Activated CD4-positive, alpha-beta memory T cell treated with anti-CD3 and anti-CD28 coated beads, Interleukin-2, amount 10 ng/mL, durations not matched to agents 7 days and 5 days (primary cell): Measurements from ENCODE around the gene HMOX2. TPM values are rescaled to one million over a fixed set of nuclear protein-coding genes. Genes with fewer than 3 reads are reported as not detected.

Experiments
- CTCF ChIA-PET: fragments of 350-600 bp; sonication (Branson Sonifier 250); formaldehyde crosslinking; loops from one replicate; lab custom pipeline; 2021; ENCODE audit warnings: antibody characterized with exemption, inconsistent platforms; lab: Charles Lee
- POLR2A ChIA-PET: fragments of 350-600 bp; sonication (Branson Sonifier 250); formaldehyde crosslinking; loops from one replicate; lab custom pipeline; 2021; ENCODE audit warnings: antibody characterized with exemption; lab: Charles Lee
- DNase-seq: peaks from one replicate; pipeline ENCODE4 v3.0.0-alpha.2; 2020
- H3K27ac Mint-ChIP-seq: one replicate; pipeline ENCODE4 v1.8.0; 2021; ENCODE audit warnings: mild to moderate bottlenecking, mixed read lengths
- H3K27me3 Mint-ChIP-seq: one replicate; pipeline ENCODE4 v1.8.0; 2021; ENCODE audit warnings: mixed read lengths
- H3K36me3 Mint-ChIP-seq: one replicate; pipeline ENCODE4 v1.8.0; 2021; ENCODE audit warnings: low read depth, mixed read lengths
- H3K4me1 Mint-ChIP-seq: one replicate; pipeline ENCODE4 v1.8.0; 2021; ENCODE audit warnings: mixed read lengths
- H3K4me3 Mint-ChIP-seq: one replicate; pipeline ENCODE4 v1.8.0; 2021; ENCODE audit warnings: mild to moderate bottlenecking, mixed read lengths
- H3K9me3 Mint-ChIP-seq: one replicate; pipeline ENCODE4 v1.8.0; 2021; ENCODE audit warnings: mixed read lengths
- total RNA-seq, 2 experiments: library from RNA; stranded (reverse); gene quantifications; one replicate each; pipeline ENCODE4 v1.2.3, GENCODE V29; 2021

Gene HMOX2
- total RNA-seq, 2 experiments from 2014 or later = 77.4 to 83.4 TPM

DNA sequence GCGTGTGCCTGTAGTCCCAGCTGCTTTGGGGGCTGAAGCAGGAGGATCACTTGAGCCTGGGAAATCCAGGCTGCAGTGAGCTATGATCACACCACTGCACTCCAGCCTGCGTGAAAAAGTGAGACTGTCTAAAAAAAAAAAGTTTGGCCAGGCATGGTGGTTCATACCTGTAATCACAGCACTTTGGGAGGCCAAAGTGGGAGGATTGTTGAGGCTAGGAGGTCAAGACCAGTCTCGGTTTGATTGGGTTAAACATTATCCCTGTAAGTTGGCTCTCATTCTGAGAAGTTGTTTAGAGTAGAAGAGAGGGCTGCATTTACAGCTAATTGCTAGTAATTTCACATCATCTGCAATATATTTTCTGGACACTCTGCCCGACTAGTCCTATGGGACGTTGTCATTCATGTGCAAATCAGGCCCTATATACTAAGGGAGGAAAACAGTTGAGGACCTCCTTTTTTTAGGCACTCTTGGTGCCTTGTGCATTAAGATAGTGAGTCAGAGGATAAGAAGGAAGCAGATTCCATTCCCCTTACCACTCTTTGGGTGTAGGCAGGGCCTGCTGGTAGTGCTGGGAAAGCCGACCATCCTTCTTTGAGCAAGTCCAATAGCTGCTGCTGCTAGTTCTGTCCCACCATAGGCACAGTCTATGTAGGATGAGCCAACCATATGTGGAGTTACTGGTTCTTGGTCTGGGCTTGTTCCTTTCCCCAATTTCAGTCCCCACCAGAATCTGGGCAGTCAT is 18.7 kb downstream of the HMOX2 start:
- POLR2A ChIA-PET = interaction anchor here (3.3 kb wide), 1 partner anchor 11 kb away, joined by 13 read pairs; no protein-coding TSS in a partner anchor
- H3K4me1 Mint-ChIP-seq = peaks cover 55% of the 10 kb centered on the region

DNA sequence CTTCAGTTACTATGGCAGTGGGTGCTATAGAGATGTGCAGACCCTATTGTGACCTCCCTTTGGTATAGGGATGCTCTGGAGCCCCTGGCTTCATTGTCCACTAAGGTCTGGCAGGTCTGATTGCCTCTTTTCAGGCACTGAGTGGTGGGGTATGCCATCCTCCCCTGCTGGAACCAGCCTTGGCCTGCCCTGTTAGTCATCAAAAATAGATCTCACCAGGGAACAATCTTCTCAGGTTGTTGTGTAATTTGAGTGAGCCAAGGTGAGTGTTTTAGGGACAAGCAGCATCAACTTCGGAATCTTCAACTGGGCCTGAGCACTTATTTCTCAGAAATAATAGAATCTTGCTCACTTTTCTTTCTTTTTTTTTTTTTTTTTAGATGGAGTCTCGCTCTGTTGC is 19.6 kb downstream of the HMOX2 start:
- no peak for DNase-seq
- Mint-ChIP-seq H3K9me3 (no peaks in the 10 kb centered on the region), H3K27ac (no peak overlapping the region), H3K4me3 (no peak overlapping the region), H3K27me3 (no peaks in the 10 kb centered on the region), H3K36me3 (peaks cover 37% of the 10 kb centered on the region), H3K4me1 (peaks cover 53% of the 10 kb centered on the region)
- CTCF ChIA-PET = interaction anchor here (1.9 kb wide), 1 partner anchor 10 kb away, joined by 6 read pairs; no protein-coding TSS in a partner anchor
- POLR2A ChIA-PET = no interaction called here

More for the DNA sequence above, 18.7 kb downstream of the HMOX2 start:
- H3K36me3 Mint-ChIP-seq = peaks cover 44% of the 10 kb centered on the region
- H3K27ac Mint-ChIP-seq = no peak overlapping the region
- no peak for DNase-seq
- CTCF ChIA-PET = interaction anchor here (1.0 kb wide), 2 partner anchors 11 to 16 kb away, joined by 3 to 4 read pairs; no protein-coding TSS in a partner anchor
- H3K9me3 Mint-ChIP-seq = no peaks in the 10 kb centered on the region
- H3K4me3 Mint-ChIP-seq = no peak overlapping the region
- H3K27me3 Mint-ChIP-seq = no peaks in the 10 kb centered on the region

DNA sequence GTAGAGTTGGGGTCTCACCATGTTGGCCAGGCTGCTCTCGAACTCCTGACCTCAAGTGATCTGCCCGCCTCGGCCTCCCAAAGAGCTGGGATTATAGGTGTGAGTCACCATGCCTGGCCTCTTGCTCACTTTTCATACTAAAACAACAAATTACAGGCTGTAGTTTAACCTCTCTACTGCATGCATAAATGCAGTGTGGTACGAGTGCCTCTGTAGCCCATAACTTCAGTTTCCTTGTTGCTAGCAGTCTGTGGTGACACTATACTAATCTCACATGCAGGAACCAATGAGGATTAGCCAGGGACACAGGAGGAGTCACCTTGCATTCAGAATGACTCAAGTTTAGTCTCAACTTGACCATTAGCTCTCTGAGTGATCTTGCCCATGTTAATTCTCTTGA is 20.1 kb downstream of the HMOX2 start:
- H3K36me3 Mint-ChIP-seq = peaks cover 35% of the 10 kb centered on the region
- no peak overlapping the region for H3K4me3 Mint-ChIP-seq
- POLR2A ChIA-PET = interaction anchor here (1.0 kb wide), 1 partner anchor 9 kb away, joined by 4 read pairs; no protein-coding TSS in a partner anchor
- H3K27ac Mint-ChIP-seq = no peak overlapping the region
- CTCF ChIA-PET = interaction anchor here (1.9 kb wide), 1 partner anchor 9 kb away, joined by 6 read pairs; no protein-coding TSS in a partner anchor
- H3K27me3 Mint-ChIP-seq = no peaks in the 10 kb centered on the region
- no peak for DNase-seq
- peaks cover 53% of the 10 kb centered on the region for H3K4me1 Mint-ChIP-seq
- no peaks in the 10 kb centered on the region for H3K9me3 Mint-ChIP-seq

DNA sequence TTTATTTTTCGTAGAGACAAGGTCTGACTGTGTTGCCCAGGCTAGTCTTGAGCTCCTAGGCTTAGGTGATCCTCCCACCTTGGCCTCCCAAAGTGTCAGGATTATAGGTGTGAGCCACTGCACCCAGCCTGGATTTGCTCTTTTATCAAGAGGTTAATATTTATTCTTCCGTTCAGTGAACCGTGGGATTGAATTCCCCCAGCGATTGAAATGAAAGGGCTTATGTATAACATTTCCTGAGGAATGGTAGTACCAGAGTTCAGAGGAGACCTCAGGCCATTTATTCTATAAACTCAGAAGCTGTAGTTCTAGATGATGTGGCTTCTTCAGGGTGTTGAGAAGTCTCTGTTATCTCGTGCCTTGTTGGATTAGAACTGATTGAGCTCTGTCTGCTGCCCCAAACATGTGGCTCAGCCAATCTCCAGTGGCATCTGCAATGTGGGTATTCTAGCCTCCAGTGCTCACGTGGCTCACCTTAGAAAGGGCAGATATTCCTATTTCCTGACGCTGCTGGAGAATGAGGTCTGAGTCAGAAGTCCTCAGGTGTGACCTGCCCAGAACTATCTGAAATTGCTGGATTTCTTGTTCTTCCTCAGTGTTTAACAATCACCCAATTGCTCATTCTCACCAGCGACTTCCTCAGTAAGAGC is 22.5 kb downstream of the HMOX2 start:
- CTCF ChIA-PET = interaction anchor here (1.3 to 4.5 kb wide), 3 partner anchors 9 to 50 kb away, joined by 4 to 30 read pairs (median 5); partner anchors contain the start of genes HMOX2 and NMRAL1
- H3K36me3 Mint-ChIP-seq = peaks cover 28% of the 10 kb centered on the region
- DNase-seq = no peak
- no peaks in the 10 kb centered on the region for H3K27me3 Mint-ChIP-seq
- peaks cover 61% of the 10 kb centered on the region for H3K4me1 Mint-ChIP-seq
- no peak overlapping the region for H3K4me3 Mint-ChIP-seq
- POLR2A ChIA-PET = interaction anchor here (0.9 to 12.4 kb wide), 4 partner anchors 8 to 22 kb away, joined by 4 to 154 read pairs (median 9); partner anchors contain the start of genes HMOX2 and NMRAL1
- H3K27ac Mint-ChIP-seq = no peak overlapping the region
- H3K9me3 Mint-ChIP-seq = no peaks in the 10 kb centered on the region

DNA sequence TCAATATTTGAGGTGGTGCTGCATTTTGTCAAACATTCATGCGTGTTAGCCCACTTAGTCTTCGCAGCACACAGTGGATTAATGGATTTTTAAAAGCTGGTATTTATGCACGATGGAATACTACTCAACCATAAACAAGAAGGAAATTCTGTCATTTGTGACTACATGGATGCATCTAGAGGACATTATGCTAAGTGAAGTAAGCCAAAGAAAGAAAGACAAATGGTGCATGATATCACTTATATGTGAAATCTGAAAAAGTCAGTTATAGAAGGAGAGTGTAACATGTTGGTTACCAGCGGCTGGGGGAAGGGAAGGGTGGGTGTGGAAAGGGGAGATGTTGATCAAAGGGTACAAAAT is 23.0 kb downstream of the HMOX2 start:
- CTCF ChIA-PET = interaction anchor here (1.3 to 4.5 kb wide), 3 partner anchors 9 to 49 kb away, joined by 4 to 30 read pairs (median 5); partner anchors contain the start of genes HMOX2 and NMRAL1
- H3K4me1 Mint-ChIP-seq = peaks cover 64% of the 10 kb centered on the region
- H3K27ac Mint-ChIP-seq = no peak overlapping the region
- POLR2A ChIA-PET = interaction anchor here (0.9 to 12.4 kb wide), 5 partner anchors 9 to 22 kb away, joined by 4 to 154 read pairs (median 10); partner anchors contain the start of genes HMOX2 and NMRAL1
- no peaks in the 10 kb centered on the region for H3K9me3 Mint-ChIP-seq
- H3K36me3 Mint-ChIP-seq = peaks cover 28% of the 10 kb centered on the region
- no peaks in the 10 kb centered on the region for H3K27me3 Mint-ChIP-seq
- no peak overlapping the region for H3K4me3 Mint-ChIP-seq
- DNase-seq = no peak

DNA sequence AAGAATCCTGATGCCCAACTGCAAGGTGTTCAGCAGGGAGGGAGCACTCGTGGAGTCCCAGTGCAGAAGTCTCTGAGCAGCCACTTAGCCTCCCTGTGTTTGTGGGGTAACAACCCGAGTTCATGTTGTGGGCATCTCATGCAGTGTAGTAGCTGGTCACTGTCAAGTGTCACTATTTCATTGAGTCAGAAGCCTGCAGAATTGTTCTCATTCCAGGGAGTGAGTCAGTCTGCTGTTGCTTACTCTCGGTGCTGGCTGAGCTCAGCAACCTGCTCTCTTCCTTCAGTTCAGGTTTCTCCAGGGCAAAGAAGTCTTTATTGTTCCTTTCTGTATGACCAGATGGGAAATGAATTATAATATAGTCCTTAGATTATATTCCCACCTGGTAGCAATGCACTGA is 24.1 kb downstream of the HMOX2 start:
- peaks cover 64% of the 10 kb centered on the region for H3K4me1 Mint-ChIP-seq
- H3K9me3 Mint-ChIP-seq = no peaks in the 10 kb centered on the region
- no peak for DNase-seq
- ChIA-PET CTCF (interaction anchor here (1.1 to 4.5 kb wide), 6 partner anchors 10 to 48 kb away, joined by 3 to 30 read pairs (median 4); partner anchors contain the start of genes CDIP1, HMOX2 and NMRAL1), POLR2A (interaction anchor here (1.2 to 12.4 kb wide), 5 partner anchors 10 to 116 kb away, joined by 3 to 154 read pairs (median 10); partner anchors contain the start of genes HMOX2 and NMRAL1)
- no peaks in the 10 kb centered on the region for H3K27me3 Mint-ChIP-seq
- no peak overlapping the region for H3K4me3 Mint-ChIP-seq
- peaks cover 32% of the 10 kb centered on the region for H3K36me3 Mint-ChIP-seq
- H3K27ac Mint-ChIP-seq = no peak overlapping the region

DNA sequence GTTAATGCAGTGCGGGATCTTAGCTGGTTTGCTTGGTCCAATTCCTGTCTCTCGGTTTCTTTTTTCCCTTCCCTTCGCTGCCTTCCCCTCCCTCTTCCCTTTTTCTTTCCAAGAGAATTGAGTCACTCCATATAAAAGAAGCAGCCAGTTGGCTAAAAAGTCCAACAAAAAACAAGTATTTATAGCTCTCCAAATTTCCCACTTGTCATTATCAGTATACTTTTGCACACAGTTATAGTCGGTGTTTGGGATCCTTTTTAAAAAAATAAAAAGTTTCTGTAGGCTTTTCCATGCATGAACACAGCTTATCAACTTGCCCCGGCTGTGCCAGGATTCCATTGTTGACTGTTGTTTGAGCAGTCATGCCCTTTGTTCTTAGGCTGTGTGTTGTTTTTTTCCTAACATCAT is 24.9 kb downstream of the HMOX2 start:
- POLR2A ChIA-PET = interaction anchor here (0.9 to 12.4 kb wide), 7 partner anchors 11 to 149 kb away, joined by 3 to 154 read pairs (median 3); partner anchors contain the start of genes HMOX2 and NMRAL1
- H3K36me3 Mint-ChIP-seq = peaks cover 33% of the 10 kb centered on the region
- DNase-seq = no peak
- CTCF ChIA-PET = interaction anchor here (0.7 to 4.5 kb wide), 7 partner anchors 9 to 47 kb away, joined by 3 to 30 read pairs (median 4); partner anchors contain the start of genes CDIP1, HMOX2 and NMRAL1
- H3K27me3 Mint-ChIP-seq = no peaks in the 10 kb centered on the region
- no peaks in the 10 kb centered on the region for H3K9me3 Mint-ChIP-seq
- no peak overlapping the region for H3K4me3 Mint-ChIP-seq
- H3K27ac Mint-ChIP-seq = no peak overlapping the region
- H3K4me1 Mint-ChIP-seq = peaks cover 68% of the 10 kb centered on the region

- peak; percentile 85 for DNase-seq
- Mint-ChIP-seq H3K27ac (peak overlapping the region; percentile 93), H3K4me1 (peaks cover 57% of the 10 kb centered on the region), H3K4me3 (peak overlapping the region; percentile 52), H3K27me3 (no peaks in the 10 kb centered on the region), H3K9me3 (no peaks in the 10 kb centered on the region), H3K36me3 (peaks cover 46% of the 10 kb centered on the region)
- POLR2A ChIA-PET = interaction anchor here (0.7 to 12.4 kb wide), 26 partner anchors 9 to 252 kb away, joined by 3 to 154 read pairs (median 6); partner anchors contain the start of genes ANKS3, C16orf96, CDIP1 and CORO7
- CTCF ChIA-PET = interaction anchor here (0.6 to 7.3 kb wide), 32 partner anchors 9 to 451 kb away, joined by 3 to 126 read pairs (median 6); partner anchors contain the start of genes ANKS3, CDIP1, DNAAF8 and HMOX2
Observed at GRCh38 chr16:4505356-4506147, 29.4 kb downstream of the HMOX2 start.

- CTCF ChIA-PET = interaction anchor here (0.6 to 7.3 kb wide), 26 partner anchors 9 to 450 kb away, joined by 3 to 126 read pairs (median 6); partner anchors contain the start of genes ANKS3, DNAAF8, HMOX2 and MGRN1
- DNase-seq = peak; percentile 71
- H3K9me3 Mint-ChIP-seq = no peaks in the 10 kb centered on the region
- H3K4me1 Mint-ChIP-seq = peaks cover 58% of the 10 kb centered on the region
- H3K36me3 Mint-ChIP-seq = peaks cover 55% of the 10 kb centered on the region
- peak overlapping the region; percentile 93 for H3K27ac Mint-ChIP-seq
- peak overlapping the region; percentile 52 for H3K4me3 Mint-ChIP-seq
- POLR2A ChIA-PET = interaction anchor here (1.0 to 12.4 kb wide), 14 partner anchors 8 to 118 kb away, joined by 4 to 154 read pairs (median 15); partner anchors contain the start of genes C16orf96, CDIP1, CORO7 and HMOX2
- H3K27me3 Mint-ChIP-seq = no peaks in the 10 kb centered on the region
Observed at GRCh38 chr16:4506450-4506849, 30.3 kb downstream of the HMOX2 start.

- H3K36me3 Mint-ChIP-seq = peaks cover 67% of the 10 kb centered on the region
- no peaks in the 10 kb centered on the region for H3K9me3 Mint-ChIP-seq
- H3K27me3 Mint-ChIP-seq = no peaks in the 10 kb centered on the region
- ChIA-PET POLR2A (interaction anchor here (0.8 to 12.4 kb wide), 7 partner anchors 9 to 117 kb away, joined by 3 to 154 read pairs (median 16); partner anchors contain the start of genes CORO7, HMOX2, MGRN1 and NMRAL1), CTCF (interaction anchor here (0.9 to 7.3 kb wide), 14 partner anchors 8 to 227 kb away, joined by 3 to 126 read pairs (median 6); partner anchors contain the start of genes ANKS3, DNAAF8, HMOX2 and MGRN1)
- H3K27ac Mint-ChIP-seq = peak overlapping the region; percentile 44
- H3K4me3 Mint-ChIP-seq = no peak overlapping the region
- DNase-seq = no peak
- H3K4me1 Mint-ChIP-seq = peaks cover 63% of the 10 kb centered on the region
Observed at GRCh38 chr16:4507588-4508345, 31.6 kb downstream of the HMOX2 start.
